Ammon's horn (tissue), 1 donor: ENCODE results near the gene PCDH1.

Experiments
- DNase-seq: peaks from one replicate; pipeline ENCODE4 v3.0.0-alpha.2; 2016; ENCODE audit warnings: low spot score

PCDH1 gene

DNA sequence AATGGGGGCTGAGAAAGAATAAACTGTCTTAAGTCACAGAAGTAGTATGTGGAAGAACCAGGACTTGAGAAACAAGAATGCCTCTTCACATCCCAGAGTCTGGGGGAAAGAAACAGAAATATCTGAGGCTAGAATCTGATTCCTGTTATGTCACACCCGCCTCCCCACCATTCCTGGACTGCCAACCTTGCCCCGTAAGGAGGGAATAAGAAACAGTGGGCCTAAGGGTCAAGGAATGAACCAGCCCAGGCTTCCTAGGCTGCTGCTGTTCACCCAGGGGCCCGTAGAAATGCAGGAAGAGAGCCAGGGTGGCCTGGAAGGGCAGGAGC is 4.3 kb downstream of the PCDH1 start:
- no peak for DNase-seq

- DNase-seq, result no peak
These were observed 5.5 kb downstream of the PCDH1 start for GRCh38 chr5:141872496-141873356.

GRCh38 chr5:141871870-141872269 is 6.3 kb downstream of the PCDH1 start:
- DNase-seq, result no peak

DNA sequence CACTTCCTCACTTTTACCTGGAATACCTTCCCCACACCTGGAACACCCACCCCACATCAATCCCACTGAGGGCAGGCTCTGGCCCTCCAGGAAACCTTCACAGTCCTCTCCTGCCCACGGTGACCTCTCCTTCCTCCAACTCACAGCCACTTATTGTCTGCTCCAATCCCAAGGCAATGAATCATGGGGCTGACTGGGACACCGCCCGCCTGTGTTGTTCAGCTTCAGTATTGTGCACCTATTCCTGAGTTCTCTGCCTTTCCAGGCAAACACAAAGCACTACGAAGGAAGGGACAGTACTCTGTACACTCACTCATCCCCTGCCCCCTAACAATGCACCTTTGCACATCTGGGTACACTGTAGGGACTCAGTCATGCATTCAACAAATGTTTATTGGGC is 7.3 kb downstream of the PCDH1 start:
- no peak for DNase-seq

DNA sequence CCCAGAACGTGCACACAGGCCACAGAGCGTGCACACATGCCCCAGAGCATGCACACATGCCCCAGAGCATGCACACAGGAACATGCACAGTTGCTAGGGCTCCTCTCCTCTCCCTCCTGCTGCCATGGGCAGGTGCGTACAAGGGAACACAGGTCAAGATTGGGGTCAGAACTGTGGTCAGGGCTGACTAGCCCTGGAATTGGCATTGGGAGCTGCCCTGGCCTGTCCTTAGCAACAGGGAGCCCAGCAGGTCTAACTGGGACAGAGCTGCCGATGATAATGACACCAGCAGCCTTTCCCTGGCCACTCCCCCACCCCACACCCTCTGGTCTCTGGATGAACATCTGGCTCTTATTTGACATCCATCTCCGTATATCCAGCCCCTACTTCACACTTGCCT is 8.0 kb downstream of the PCDH1 start:
- no peak for DNase-seq

- DNase-seq, result no peak
These were observed 8.7 kb downstream of the PCDH1 start for GRCh38 chr5:141869514-141869913.

DNA sequence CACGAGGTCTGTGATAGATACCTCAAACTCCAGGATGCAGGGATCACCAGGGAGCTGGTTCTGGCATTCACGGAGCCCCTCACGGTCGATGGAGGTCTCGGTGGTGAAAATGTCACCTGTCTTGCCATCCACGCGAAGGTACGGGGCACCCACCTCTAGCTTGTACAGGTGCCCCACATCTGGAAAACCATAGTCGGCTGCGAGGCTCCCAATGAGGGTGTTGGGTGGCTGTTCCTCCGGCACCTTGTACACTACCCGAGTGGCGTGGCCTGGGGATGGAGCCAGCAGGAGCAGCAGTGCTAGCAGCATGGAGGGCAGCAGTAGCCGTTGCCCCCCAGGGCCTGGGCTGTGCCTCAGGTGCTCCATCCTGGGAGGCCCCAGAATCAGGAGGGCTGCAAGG is 9.2 kb downstream of the PCDH1 start:
- no peak for DNase-seq

- DNase-seq, result no peak
These were observed 9.7 kb downstream of the PCDH1 start for GRCh38 chr5:141868541-141868940.

DNA sequence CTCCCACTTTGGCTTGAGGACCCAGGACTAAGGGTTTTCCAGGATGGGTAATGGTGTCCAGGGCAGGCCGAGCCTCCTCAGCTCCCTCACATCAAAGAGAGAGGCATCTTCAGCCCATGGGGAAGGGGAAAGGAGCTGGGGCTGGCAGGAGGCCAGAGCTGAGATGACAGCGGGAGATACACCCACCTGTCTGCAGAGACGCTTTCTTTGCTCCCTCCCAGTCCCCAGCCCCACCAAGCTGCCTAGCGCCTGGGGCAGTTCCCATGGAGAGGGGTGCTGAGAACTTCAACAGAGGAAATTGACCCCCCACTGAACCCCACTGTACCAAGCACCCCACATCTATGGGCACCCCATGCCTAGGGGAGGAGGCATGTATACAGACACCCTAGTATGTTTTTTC is 10.6 kb downstream of the PCDH1 start:
- DNase-seq, result no peak

- DNase-seq, result no peak
These were observed 11.1 kb downstream of the PCDH1 start for GRCh38 chr5:141867139-141867538.

DNA sequence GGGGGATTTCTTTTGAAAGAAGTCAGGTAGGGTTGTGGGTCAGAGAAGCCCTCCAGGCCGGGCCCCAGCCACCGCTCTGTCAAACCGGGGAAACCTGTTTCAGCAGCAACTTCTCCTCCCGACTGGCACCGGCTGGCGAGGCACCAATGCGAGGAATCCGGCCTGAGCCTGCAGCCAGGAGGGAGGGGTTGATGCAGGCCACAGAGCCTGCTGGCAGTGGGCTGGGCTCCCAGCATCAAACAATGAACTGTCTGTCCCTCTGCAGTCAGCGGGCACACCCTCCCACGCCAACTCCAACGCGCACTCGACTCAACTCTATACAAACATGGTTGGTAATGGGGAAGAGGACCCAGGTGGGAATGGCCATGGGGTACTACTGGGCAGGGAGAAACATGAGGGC is 12.1 kb downstream of the PCDH1 start:
- peak; percentile 97 for DNase-seq

DNA sequence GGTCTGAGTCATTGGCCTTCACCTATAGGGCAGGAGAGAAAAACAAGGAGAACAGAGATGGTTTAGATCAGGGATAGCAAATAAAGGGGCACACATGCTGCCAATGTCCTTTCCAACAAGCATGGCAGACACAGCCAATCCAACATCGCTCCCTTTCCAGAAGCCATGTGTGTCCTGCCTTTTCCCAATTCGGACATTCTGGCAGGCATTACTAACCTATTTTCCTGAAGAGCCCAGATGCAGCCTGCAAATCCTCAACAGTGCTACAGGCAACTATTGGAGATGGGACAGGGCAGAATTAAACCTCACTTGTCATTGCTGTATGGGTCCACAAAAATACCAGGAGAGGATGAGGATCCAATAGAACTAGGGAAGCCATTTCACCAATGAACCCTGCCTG is 12.8 kb downstream of the PCDH1 start:
- DNase-seq, result no peak

- no peak for DNase-seq
These were observed 13.5 kb downstream of the PCDH1 start for GRCh38 chr5:141864371-141865370.

- DNase-seq, result no peak
These were observed 14.5 kb downstream of the PCDH1 start for GRCh38 chr5:141863569-141864178.

DNA sequence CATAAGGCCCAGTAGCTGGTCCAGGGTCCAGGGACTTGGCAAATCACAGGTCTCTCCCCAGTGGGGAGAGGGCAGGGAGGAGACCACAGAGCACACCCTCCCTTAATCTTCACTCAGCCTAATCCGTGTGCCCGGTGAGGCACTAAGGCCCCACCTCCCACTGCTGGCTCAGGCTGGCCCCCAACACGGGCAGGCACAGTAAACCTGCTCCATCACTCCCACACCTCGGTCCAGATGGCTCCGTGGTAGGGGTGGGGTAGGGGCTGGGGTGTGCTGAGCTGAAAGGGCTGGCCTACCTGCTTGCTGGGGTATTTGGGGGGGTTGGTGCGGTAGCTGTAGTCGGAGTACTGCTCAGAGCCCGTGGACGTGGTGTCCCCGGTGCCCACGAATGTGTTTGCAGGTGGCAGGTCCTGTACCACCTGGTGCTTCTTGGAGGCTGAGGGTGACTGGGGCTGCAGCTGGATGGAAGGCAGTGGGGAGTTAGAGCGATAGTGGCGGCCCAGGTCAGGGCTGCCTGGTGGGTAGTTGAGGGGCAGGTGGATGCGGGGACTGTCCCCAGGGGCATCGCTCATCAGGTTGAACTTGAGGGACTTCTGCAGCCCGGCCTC is 15.2 kb downstream of the PCDH1 start:
- DNase-seq, result no peak

DNA sequence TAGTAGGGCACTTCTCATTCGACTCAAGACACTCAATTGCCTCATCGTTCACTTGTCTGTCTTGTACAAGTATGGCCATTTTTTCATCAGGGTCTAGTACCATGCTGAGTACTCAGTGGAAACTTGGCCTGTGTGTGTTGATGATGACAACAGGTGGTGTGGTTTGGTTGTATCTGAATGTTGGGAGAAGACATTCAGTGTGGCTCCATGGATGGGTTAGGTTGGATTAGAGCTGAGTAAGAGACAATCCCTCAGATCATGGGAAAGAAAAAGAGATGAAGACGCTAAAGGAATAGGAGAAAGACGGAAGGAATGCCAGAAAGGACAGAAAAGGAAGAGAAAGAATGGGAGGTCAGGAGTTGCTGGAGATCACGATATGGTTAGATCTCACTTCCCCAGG is 17.0 kb downstream of the PCDH1 start:
- no peak for DNase-seq

DNA sequence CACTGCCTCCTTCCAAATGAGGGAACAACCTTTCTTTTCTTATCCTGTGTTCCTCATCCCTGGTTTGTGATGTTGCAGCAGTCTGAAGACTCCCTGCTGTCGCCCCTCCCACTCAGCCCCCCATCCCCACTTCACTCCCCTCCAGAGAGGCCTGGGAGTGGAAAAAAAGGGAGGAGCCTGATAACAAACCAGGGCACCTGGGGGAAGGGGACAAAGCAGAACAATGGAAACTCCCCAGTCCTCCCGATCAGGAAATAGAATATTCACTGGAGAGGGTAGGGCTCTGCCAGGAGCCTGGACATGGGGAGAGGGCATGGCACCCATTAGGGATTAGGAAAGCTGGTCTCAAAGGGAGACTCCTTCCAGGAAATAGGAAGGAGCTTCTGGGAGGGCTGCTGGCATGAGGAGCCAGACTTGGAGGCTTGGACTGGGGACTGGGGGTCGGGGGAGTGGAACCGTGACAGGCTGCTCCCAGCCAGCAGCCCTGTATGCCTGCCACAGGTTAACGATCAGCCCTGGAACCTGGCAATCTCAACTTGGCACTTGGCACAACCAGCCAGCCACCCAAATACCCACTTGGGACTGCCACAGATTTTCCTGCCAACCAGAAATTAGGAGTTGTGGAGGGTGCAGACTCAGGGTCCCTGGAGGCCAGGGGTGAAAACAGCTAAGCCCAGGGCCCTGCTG is 20.0 kb downstream of the PCDH1 start:
- DNase-seq, result no peak

- no peak for DNase-seq
These were observed 21.0 kb downstream of the PCDH1 start for GRCh38 chr5:141857226-141857625.

DNA sequence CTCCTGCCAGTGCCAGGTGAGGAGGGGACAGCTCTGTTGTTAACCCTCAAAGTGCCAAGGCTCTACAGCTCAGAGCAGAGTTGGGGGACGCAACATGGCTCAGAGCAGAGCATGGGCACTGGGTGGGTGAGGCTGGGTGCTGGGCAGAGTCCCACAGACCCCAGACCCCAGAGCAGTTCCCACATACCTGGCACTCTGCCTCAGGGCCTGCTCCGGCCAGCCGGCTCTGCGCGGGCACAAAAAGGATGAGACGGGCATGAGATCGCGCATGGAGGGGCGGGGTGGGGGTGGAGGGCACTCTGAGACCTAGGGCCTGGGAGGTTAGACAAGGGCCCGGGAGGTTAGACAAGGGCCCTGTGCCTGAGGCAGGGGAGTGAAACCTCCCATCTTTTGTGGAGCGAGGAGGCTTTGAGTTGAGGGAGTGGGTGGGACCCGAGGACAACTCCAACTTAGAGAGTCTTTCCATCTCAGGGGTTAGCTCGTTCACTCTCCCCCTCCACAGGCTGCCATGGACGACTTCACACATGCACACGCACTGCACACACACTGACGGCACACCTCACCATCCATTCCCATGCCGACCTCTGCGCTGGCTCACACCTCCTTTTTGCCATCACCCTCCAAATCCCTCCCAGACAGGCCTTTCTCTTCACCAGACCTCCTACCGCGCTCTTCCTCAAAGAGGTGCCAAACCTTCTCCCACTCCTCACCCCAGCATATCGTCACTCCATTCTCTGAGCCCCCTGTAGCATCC is 22.0 kb downstream of the PCDH1 start:
- no peak for DNase-seq

DNA sequence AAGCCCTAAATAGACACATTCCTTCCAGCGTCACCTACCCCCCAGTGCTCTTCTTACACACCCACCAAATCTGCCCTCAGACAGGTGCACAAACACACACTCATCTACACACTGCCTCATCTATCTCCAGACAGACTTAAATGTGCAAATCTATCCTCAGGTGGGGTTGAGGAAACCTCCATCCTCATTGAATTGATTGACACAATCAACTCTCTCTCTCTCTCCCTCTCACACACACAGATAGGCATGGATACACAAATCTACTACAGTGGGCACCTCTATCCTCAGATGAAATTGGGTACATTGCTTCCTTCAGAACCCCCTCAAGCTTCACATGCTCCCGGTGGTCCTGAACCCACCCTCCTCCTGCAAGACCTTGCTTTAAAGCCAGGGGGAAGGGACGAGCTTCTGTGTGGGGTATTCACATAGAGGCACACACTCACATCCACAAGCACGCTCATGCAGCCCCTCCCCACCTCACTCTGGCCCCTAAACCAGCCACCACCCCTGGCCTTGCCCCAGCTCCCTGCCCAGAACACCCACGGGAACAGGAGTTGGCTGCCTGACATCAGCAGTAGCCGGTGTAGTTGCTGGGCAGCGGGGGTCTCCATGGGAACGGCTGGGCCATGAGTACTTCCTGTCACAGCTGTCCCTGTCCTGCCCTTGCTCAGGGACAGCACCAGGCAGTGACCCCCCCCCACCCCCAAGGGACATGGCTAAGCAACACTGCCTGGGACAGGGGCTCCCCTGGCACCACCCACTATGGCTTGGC is 22.8 kb downstream of the PCDH1 start:
- peak; percentile 77 for DNase-seq
